ENCODE data around the gene PRKG1. TPM values are rescaled to one million over a fixed set of nuclear protein-coding genes. Genes with fewer than 3 reads are reported as not detected.
A peak's percentile ranks its signal among the peaks of the same experiment; 100 is the strongest.

PRKG1 gene
- total and polyA plus RNA-seq, 4 donors: 26.2 to 199 (median 94.1) TPM

DNA sequence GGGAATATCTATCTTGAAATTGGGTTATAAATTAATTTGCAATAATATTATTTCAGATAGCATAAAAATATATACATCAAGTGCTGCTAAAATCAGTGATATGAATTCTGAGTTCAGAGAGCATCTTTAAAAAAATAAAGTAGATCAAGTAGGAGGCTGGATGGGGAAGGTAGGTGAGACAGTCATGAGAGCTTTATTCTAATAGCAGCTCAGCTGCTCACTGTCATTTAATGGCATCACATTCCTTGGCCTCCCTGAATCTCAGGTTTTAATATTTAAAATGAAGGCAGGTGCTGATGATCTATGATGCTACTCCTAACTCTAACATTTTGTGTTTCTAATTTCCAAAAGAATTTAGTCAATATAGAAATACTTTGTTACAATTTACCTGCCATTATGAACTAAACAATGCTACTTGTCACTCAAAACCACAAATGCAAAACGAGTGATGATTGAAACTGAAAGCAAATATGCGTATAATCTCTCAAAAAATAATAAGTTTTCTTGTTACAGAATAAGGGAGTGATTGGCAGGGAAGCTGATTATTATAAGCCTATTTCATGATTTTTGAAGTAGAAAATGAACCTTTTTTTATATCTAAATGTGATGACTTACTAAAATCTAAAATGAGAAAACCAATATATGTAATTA lies 772.7 kb downstream of the PRKG1 start:
- intact Hi-C loops (cut with DNase I): loop anchor here in 1 of 2 donors (5.0 kb wide), 1 partner anchor 40 kb away; no protein-coding TSS in a partner anchor
- DNase-seq: no peak
- 82 to 86% methylated on average over 2 of the region's 2 CpGs for WGBS, 2 donors

DNA sequence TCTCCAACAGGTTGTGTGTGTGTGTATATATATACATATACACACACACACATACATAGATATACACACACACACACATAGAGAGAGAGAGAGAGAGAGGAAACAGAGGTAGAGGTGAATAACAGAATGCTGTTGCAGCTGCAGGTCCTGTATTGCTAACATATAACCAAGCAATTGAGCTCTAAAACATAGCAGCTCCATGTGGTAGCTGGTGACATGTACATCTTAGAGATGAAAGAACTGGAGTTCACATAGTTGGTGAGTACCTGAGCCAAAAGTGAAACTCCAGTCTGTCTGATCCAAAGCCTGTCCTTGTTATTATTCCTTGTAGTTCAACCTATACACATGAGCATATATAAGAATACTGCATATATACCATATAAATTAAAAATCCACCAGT lies 778.0 kb downstream of the PRKG1 start:
- Histone ChIP-seq H3K36me3 (ENCODE audit: control insufficient read depth in 1 of 2, insufficient read depth in 2 of 2, low read length in 1 of 2) (no peaks in the 10 kb centered on the region), H3K9me3 (ENCODE audit: control insufficient read depth, low read length) (no peaks in the 10 kb centered on the region), H3K4me1 (ENCODE audit: control insufficient read depth in 1 of 2, insufficient read depth in 2 of 2, low read length in 2 of 2) (peaks cover 0 to 3% of the 10 kb centered on the region in 2 donors), H3K27ac (ENCODE audit: low read depth in 1 of 2, low read length in 2 of 2) (no peak overlapping the region), H3K27me3 (ENCODE audit: control insufficient read depth in 1 of 2, insufficient read depth in 2 of 2, low read length in 1 of 2) (no peaks in the 10 kb centered on the region), H3K4me3 (ENCODE audit: low read length in 2 of 2) (no peak overlapping the region)
- intact Hi-C loops (cut with DNase I): no loop called here
- DNase-seq: no peak
- ATAC-seq (ENCODE audit: low FRiP score): no peak

More for the DNA sequence above, 772.7 kb downstream of the PRKG1 start:
- no peaks in the 10 kb centered on the region for H3K9me3 ChIP-seq (ENCODE audit: control insufficient read depth, low read length)
- H3K27me3 ChIP-seq (ENCODE audit: control insufficient read depth in 1 of 2, insufficient read depth in 2 of 2, low read length in 1 of 2): no peaks in the 10 kb centered on the region
- ATAC-seq (ENCODE audit: low FRiP score): no peak
- no peaks in the 10 kb centered on the region for H3K36me3 ChIP-seq (ENCODE audit: control insufficient read depth in 1 of 2, insufficient read depth in 2 of 2, low read length in 1 of 2)
- peaks cover 0 to 2% of the 10 kb centered on the region in 2 donors for H3K4me1 ChIP-seq (ENCODE audit: control insufficient read depth in 1 of 2, insufficient read depth in 2 of 2, low read length in 2 of 2)
- no peak overlapping the region for H3K27ac ChIP-seq (ENCODE audit: low read depth in 1 of 2, low read length in 2 of 2)
- no peak overlapping the region for H3K4me3 ChIP-seq (ENCODE audit: low read length in 2 of 2)

DNA sequence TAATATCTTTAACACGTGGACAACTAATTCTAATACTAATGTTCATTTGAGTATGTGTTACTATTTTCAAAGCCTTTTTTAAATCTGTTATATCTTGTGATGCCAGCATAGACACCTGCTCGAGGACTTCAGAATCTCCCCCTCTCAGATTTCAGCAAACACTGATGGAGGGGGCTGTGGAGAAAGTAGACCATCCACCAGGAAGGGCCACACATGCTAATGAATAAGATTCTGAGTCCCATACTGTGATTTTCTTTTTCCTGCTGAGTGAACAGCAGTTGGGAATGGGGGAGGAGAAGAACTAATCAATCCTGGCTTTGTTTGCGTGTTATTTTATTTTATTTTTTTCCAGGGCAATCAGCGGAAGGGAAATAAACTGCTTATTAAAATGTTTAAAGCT lies 783.0 kb downstream of the PRKG1 start:
- Histone ChIP-seq H3K4me1 (ENCODE audit: control insufficient read depth in 1 of 2, insufficient read depth in 2 of 2, low read length in 2 of 2) (peaks cover 0 to 3% of the 10 kb centered on the region in 2 donors), H3K4me3 (ENCODE audit: low read length in 2 of 2) (no peak overlapping the region), H3K9me3 (ENCODE audit: control insufficient read depth, low read length) (no peaks in the 10 kb centered on the region), H3K27me3 (ENCODE audit: control insufficient read depth in 1 of 2, insufficient read depth in 2 of 2, low read length in 1 of 2) (no peaks in the 10 kb centered on the region), H3K27ac (ENCODE audit: low read depth in 1 of 2, low read length in 2 of 2) (no peak overlapping the region), H3K36me3 (ENCODE audit: control insufficient read depth in 1 of 2, insufficient read depth in 2 of 2, low read length in 1 of 2) (no peaks in the 10 kb centered on the region)
- no peak for ATAC-seq (ENCODE audit: low FRiP score)
- no peak for DNase-seq
- WGBS, 2 donors: 84 to 91% methylated on average over 4 of the region's 4 CpGs
- intact Hi-C loops (cut with DNase I): no loop called here

- Histone ChIP-seq H3K4me1 (ENCODE audit: control insufficient read depth in 1 of 2, insufficient read depth in 2 of 2, low read length in 2 of 2) (peaks cover 0 to 1% of the 10 kb centered on the region in 2 donors), H3K36me3 (ENCODE audit: control insufficient read depth in 1 of 2, insufficient read depth in 2 of 2, low read length in 1 of 2) (no peaks in the 10 kb centered on the region), H3K4me3 (ENCODE audit: low read length in 2 of 2) (no peak overlapping the region), H3K27me3 (ENCODE audit: control insufficient read depth in 1 of 2, insufficient read depth in 2 of 2, low read length in 1 of 2) (no peaks in the 10 kb centered on the region), H3K27ac (ENCODE audit: low read depth in 1 of 2, low read length in 2 of 2) (peak overlapping the region in 1 of 2 donors; percentile 45), H3K9me3 (ENCODE audit: control insufficient read depth, low read length) (no peaks in the 10 kb centered on the region)
- DNase-seq (peak in 1 of 2 donors; percentile 63), ATAC-seq (ENCODE audit: low FRiP score) (peak; percentile 87)
- WGBS, 2 donors: 22 to 25% methylated on average over 4 of the region's 4 CpGs
- intact Hi-C loops (cut with DNase I): loop anchor here in 1 of 2 donors (10.0 kb wide), 1 partner anchor 145 kb away; no protein-coding TSS in a partner anchor
These were observed 786.0 kb downstream of the PRKG1 start for GRCh38 chr10:51860257-51860656.

GRCh38 chr10:51861051-51861450 lies 786.8 kb downstream of the PRKG1 start:
- Histone ChIP-seq H3K27me3 (ENCODE audit: control insufficient read depth in 1 of 2, insufficient read depth in 2 of 2, low read length in 1 of 2) (no peaks in the 10 kb centered on the region), H3K27ac (ENCODE audit: low read depth in 1 of 2, low read length in 2 of 2) (peak overlapping the region in 1 of 2 donors; percentile 90), H3K4me1 (ENCODE audit: control insufficient read depth in 1 of 2, insufficient read depth in 2 of 2, low read length in 2 of 2) (no peaks in the 10 kb centered on the region), H3K9me3 (ENCODE audit: control insufficient read depth, low read length) (no peaks in the 10 kb centered on the region), H3K4me3 (ENCODE audit: low read length in 2 of 2) (no peak overlapping the region), H3K36me3 (ENCODE audit: control insufficient read depth in 1 of 2, insufficient read depth in 2 of 2, low read length in 1 of 2) (no peaks in the 10 kb centered on the region)
- intact Hi-C loops (cut with DNase I): loop anchor here in 1 of 2 donors (10.0 kb wide), 1 partner anchor 146 kb away; no protein-coding TSS in a partner anchor
- no peak for DNase-seq
- WGBS, 2 donors: 26 to 34% methylated on average over 1 of the region's 1 CpG
- ATAC-seq (ENCODE audit: low FRiP score): no peak

DNA sequence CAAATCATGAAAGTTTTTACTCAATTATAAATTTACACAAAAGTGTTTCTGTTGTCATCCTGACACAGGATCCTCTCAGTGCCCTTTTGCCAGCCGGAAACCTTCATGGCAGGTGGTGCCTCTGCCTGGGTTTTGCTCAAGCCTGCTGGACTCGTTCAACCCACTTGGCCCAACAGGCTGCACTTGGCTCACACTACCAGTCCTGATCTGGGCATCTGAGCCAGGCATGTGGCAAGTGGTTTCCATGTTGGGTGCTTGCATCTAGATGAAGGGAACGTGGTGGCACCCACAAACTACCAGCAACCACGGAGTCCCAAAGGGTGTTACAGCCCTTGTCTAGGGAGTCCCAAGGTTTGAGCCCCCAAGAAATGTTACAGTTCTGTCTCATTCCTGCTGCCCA lies 787.4 kb downstream of the PRKG1 start:
- Histone ChIP-seq H3K9me3 (ENCODE audit: control insufficient read depth, low read length) (no peaks in the 10 kb centered on the region), H3K27me3 (ENCODE audit: control insufficient read depth in 1 of 2, insufficient read depth in 2 of 2, low read length in 1 of 2) (no peaks in the 10 kb centered on the region), H3K4me1 (ENCODE audit: control insufficient read depth in 1 of 2, insufficient read depth in 2 of 2, low read length in 2 of 2) (no peaks in the 10 kb centered on the region), H3K27ac (ENCODE audit: low read depth in 1 of 2, low read length in 2 of 2) (peak overlapping the region in 1 of 2 donors; percentile 69), H3K4me3 (ENCODE audit: low read length in 2 of 2) (no peak overlapping the region), H3K36me3 (ENCODE audit: control insufficient read depth in 1 of 2, insufficient read depth in 2 of 2, low read length in 1 of 2) (no peaks in the 10 kb centered on the region)
- DNase-seq (no peak), ATAC-seq (ENCODE audit: low FRiP score) (peak; percentile 42)
- intact Hi-C loops (cut with DNase I): loop anchor here in 1 of 2 donors (10.0 kb wide), 1 partner anchor 147 kb away; no protein-coding TSS in a partner anchor
- WGBS, 2 donors: 47 to 50% methylated on average over 4 of the region's 4 CpGs

GRCh38 chr10:51862149-51862548 lies 787.9 kb downstream of the PRKG1 start:
- no peak overlapping the region for H3K4me3 ChIP-seq (ENCODE audit: low read length in 2 of 2)
- H3K27ac ChIP-seq (ENCODE audit: low read depth in 1 of 2, low read length in 2 of 2): peak overlapping the region in 1 of 2 donors; percentile 69
- intact Hi-C loops (cut with DNase I): loop anchor here in 1 of 2 donors (10.0 kb wide), 1 partner anchor 147 kb away; no protein-coding TSS in a partner anchor
- WGBS, 2 donors: 96 to 97% methylated on average over 3 of the region's 3 CpGs
- H3K36me3 ChIP-seq (ENCODE audit: control insufficient read depth in 1 of 2, insufficient read depth in 2 of 2, low read length in 1 of 2): no peaks in the 10 kb centered on the region
- H3K4me1 ChIP-seq (ENCODE audit: control insufficient read depth in 1 of 2, insufficient read depth in 2 of 2, low read length in 2 of 2): no peaks in the 10 kb centered on the region
- DNase-seq: no peak
- H3K27me3 ChIP-seq (ENCODE audit: control insufficient read depth in 1 of 2, insufficient read depth in 2 of 2, low read length in 1 of 2): no peaks in the 10 kb centered on the region
- no peak for ATAC-seq (ENCODE audit: low FRiP score)
- H3K9me3 ChIP-seq (ENCODE audit: control insufficient read depth, low read length): no peaks in the 10 kb centered on the region

DNA sequence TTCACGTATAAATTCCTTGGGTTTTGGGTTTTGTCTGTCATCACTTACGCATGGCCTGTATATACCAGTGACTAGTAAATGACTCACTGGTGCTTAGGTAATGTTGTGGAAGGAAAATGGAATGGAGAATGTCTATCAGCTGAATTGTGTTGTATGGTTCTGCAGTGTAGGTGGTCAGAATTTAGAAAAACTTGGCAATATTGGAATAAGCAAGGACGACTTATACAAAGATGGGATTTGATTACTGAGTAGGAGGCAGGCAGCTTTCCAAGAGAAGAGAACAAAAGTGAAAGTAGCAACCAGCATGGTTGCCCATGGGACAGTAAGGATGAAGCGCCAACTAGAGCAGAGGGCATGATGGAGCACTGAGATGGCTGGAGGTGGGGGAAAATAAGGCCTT lies 793.7 kb downstream of the PRKG1 start:
- Histone ChIP-seq H3K36me3 (ENCODE audit: control insufficient read depth in 1 of 2, insufficient read depth in 2 of 2, low read length in 1 of 2) (no peaks in the 10 kb centered on the region), H3K4me1 (ENCODE audit: control insufficient read depth in 1 of 2, insufficient read depth in 2 of 2, low read length in 2 of 2) (no peaks in the 10 kb centered on the region), H3K27me3 (ENCODE audit: control insufficient read depth in 1 of 2, insufficient read depth in 2 of 2, low read length in 1 of 2) (no peaks in the 10 kb centered on the region), H3K4me3 (ENCODE audit: low read length in 2 of 2) (no peak overlapping the region), H3K9me3 (ENCODE audit: control insufficient read depth, low read length) (no peaks in the 10 kb centered on the region), H3K27ac (ENCODE audit: low read depth in 1 of 2, low read length in 2 of 2) (no peak overlapping the region)
- intact Hi-C loops (cut with DNase I): loop anchor here in 1 of 2 donors (10.0 kb wide), 1 partner anchor 153 kb away; no protein-coding TSS in a partner anchor
- no peak for DNase-seq
- WGBS, 2 donors: 85 to 86% methylated on average over 4 of the region's 4 CpGs
- ATAC-seq (ENCODE audit: low FRiP score): no peak

- ATAC-seq (ENCODE audit: low FRiP score) (no peak), DNase-seq (no peak)
- Histone ChIP-seq H3K4me1 (ENCODE audit: control insufficient read depth in 1 of 2, insufficient read depth in 2 of 2, low read length in 2 of 2) (peaks cover 0 to 6% of the 10 kb centered on the region in 2 donors), H3K9me3 (ENCODE audit: control insufficient read depth, low read length) (no peaks in the 10 kb centered on the region), H3K27me3 (ENCODE audit: control insufficient read depth in 1 of 2, insufficient read depth in 2 of 2, low read length in 1 of 2) (no peaks in the 10 kb centered on the region), H3K4me3 (ENCODE audit: low read length in 2 of 2) (no peak overlapping the region), H3K36me3 (ENCODE audit: control insufficient read depth in 1 of 2, insufficient read depth in 2 of 2, low read length in 1 of 2) (no peaks in the 10 kb centered on the region), H3K27ac (ENCODE audit: low read depth in 1 of 2, low read length in 2 of 2) (no peak overlapping the region)
- 97 to 98% methylated on average over 3 of the region's 3 CpGs for WGBS, 2 donors
- intact Hi-C loops (cut with DNase I): loop anchor here in 1 of 2 donors (10.0 kb wide), 1 partner anchor 131 kb away; no protein-coding TSS in a partner anchor
These were observed 799.8 kb downstream of the PRKG1 start for GRCh38 chr10:51874131-51874530.
